H9 (cell line): ENCODE data around the gene RBX1. TPM values are rescaled to one million over a fixed set of nuclear protein-coding genes. Genes with fewer than 3 reads are reported as not detected.

Experiments used
- DNase-seq: peaks from one replicate; pipeline ENCODE4 v3.0.0-alpha.2; 2017
- H2AFZ ChIP-seq: one replicate; pipeline ENCODE4 v1.6.1; 2013; ENCODE audit warnings: mild to moderate bottlenecking, low read length, control low read depth, moderate library complexity
- H2AK5ac ChIP-seq: 2 replicates; pipeline ENCODE4 v1.6.1; 2013; ENCODE audit warnings: low read length, control low read depth, mixed read lengths; ENCODE audit not compliant: insufficient read length
- H2BK120ac ChIP-seq: one replicate; pipeline ENCODE4 v1.6.1; 2013; ENCODE audit warnings: low read depth, mild to moderate bottlenecking, low read length, control low read depth, inconsistent platforms; ENCODE audit not compliant: poor library complexity, severe bottlenecking
- H2BK12ac ChIP-seq: 2 replicates; pipeline ENCODE4 v1.6.1; 2013; ENCODE audit warnings: low read length, control low read depth, mixed read lengths, low read depth; ENCODE audit not compliant: insufficient read length
- H2BK15ac ChIP-seq: 2 replicates; pipeline ENCODE4 v1.6.1; 2013; ENCODE audit warnings: low read depth, low read length, control low read depth
- H2BK20ac ChIP-seq: one replicate; pipeline ENCODE4 v1.6.1; 2013; ENCODE audit warnings: low read depth, mild to moderate bottlenecking, low read length, control low read depth, inconsistent platforms; ENCODE audit not compliant: poor library complexity, severe bottlenecking
- H2BK5ac ChIP-seq: 2 replicates; pipeline ENCODE4 v1.6.1; 2013; ENCODE audit warnings: low read length, control low read depth, mixed read lengths; ENCODE audit not compliant: insufficient read length
- H3K14ac ChIP-seq: 2 replicates; pipeline ENCODE4 v1.6.1; 2013; ENCODE audit warnings: low read length, control low read depth; ENCODE audit not compliant: insufficient read depth
- H3K18ac ChIP-seq: 2 replicates; pipeline ENCODE4 v1.6.1; 2013; ENCODE audit warnings: low read depth, mild to moderate bottlenecking, mixed read lengths, low read length, control low read depth; ENCODE audit not compliant: insufficient read length
- H3K23ac ChIP-seq: 2 replicates; pipeline ENCODE4 v1.6.1; 2013; ENCODE audit warnings: low read length, control low read depth, mixed read lengths, low read depth; ENCODE audit not compliant: insufficient read length
- H3K23me2 ChIP-seq: 2 replicates; pipeline ENCODE4 v1.6.1; 2013; ENCODE audit warnings: low read depth, mild to moderate bottlenecking, mixed read lengths, low read length, control low read depth; ENCODE audit not compliant: insufficient read length, poor library complexity, severe bottlenecking
- H3K27ac ChIP-seq: 2 replicates; pipeline ENCODE4 v1.5.1; 2013; ENCODE audit warnings: low read length, control low read depth, mixed read lengths, low read depth; ENCODE audit not compliant: insufficient read length
- H3K27me3 ChIP-seq: 2 replicates; pipeline ENCODE4 v1.6.1; 2013; ENCODE audit warnings: low read length, control low read depth, inconsistent platforms; ENCODE audit not compliant: insufficient read depth
- H3K4ac ChIP-seq: 2 replicates; pipeline ENCODE4 v1.6.1; 2013; ENCODE audit warnings: low read depth, mild to moderate bottlenecking, control low read depth, inconsistent platforms, low read length, moderate library complexity
- H3K4me1 ChIP-seq: 2 replicates; pipeline ENCODE4 v1.6.1; 2013; ENCODE audit warnings: low read length, control low read depth, inconsistent platforms; ENCODE audit not compliant: insufficient read depth
- H3K4me2 ChIP-seq: 2 replicates; pipeline ENCODE4 v1.6.1; 2013; ENCODE audit warnings: low read length, control low read depth, mixed read lengths; ENCODE audit not compliant: insufficient read length, insufficient read depth
- H3K56ac ChIP-seq: 2 replicates; pipeline ENCODE4 v1.6.1; 2013; ENCODE audit warnings: low read depth, mild to moderate bottlenecking, mixed read lengths, low read length, control low read depth; ENCODE audit not compliant: insufficient read length
- H3K79me1 ChIP-seq: 2 replicates; pipeline ENCODE4 v1.6.1; 2013; ENCODE audit warnings: low read depth, mild to moderate bottlenecking, moderate library complexity, low read length, control low read depth, inconsistent platforms; ENCODE audit not compliant: insufficient read depth, poor library complexity, severe bottlenecking
- H3K79me2 ChIP-seq: 2 replicates; pipeline ENCODE4 v1.6.1; 2013; ENCODE audit warnings: low read length, control low read depth, inconsistent platforms; ENCODE audit not compliant: insufficient read depth
- H3K9ac ChIP-seq: 2 replicates; pipeline ENCODE4 v1.6.1; 2013; ENCODE audit warnings: low read length, control low read depth, mixed read lengths; ENCODE audit not compliant: insufficient read length; ENCODE audit errors: extremely low read depth
- H3K9me3 ChIP-seq: one replicate; pipeline ENCODE4 v1.6.1; 2013; ENCODE audit warnings: low read depth, low read length, inconsistent platforms; ENCODE audit not compliant: control insufficient read depth
- H3T11ph ChIP-seq: one replicate; pipeline ENCODE4 v1.6.1; 2013; ENCODE audit warnings: mild to moderate bottlenecking, low read length, control low read depth, inconsistent platforms
- H4K20me1 ChIP-seq: one replicate; pipeline ENCODE4 v1.6.1; 2013; ENCODE audit not compliant: control insufficient read depth, insufficient read length, insufficient read depth
- H4K5ac ChIP-seq: 2 replicates; pipeline ENCODE4 v1.6.1; 2013; ENCODE audit warnings: low read depth, mild to moderate bottlenecking, mixed read lengths, low read length, control low read depth; ENCODE audit not compliant: insufficient read length
- H4K8ac ChIP-seq: replicated peaks from 2 replicates; pipeline ENCODE4 v1.6.1; 2013; ENCODE audit warnings: low read length, control low read depth, mixed read lengths, low read depth; ENCODE audit not compliant: insufficient read length
- H4K91ac ChIP-seq: 2 replicates; pipeline ENCODE4 v1.6.1; 2013; ENCODE audit warnings: low read depth, mild to moderate bottlenecking, moderate library complexity, mixed read lengths, low read length, control low read depth; ENCODE audit not compliant: insufficient read length
- H3K27ac Mint-ChIP-seq, 3 experiments: 2 replicates in 2 of 3; 3 replicates in 1 of 3; pipeline ENCODE4 v1.8.0; 2020 to 2021; ENCODE audit warnings: mixed read lengths in 3 of 3, mild to moderate bottlenecking in 1 of 3, moderate library complexity in 1 of 3
- H3K27me3 Mint-ChIP-seq: 2 replicates; pipeline ENCODE4 v1.8.0; 2021; ENCODE audit warnings: low read depth, mild to moderate bottlenecking, moderate library complexity, mixed read lengths
- H3K36me3 Mint-ChIP-seq, 3 experiments: 2 replicates in 2 of 3; 3 replicates in 1 of 3; pipeline ENCODE4 v1.8.0; 2020 to 2021; ENCODE audit warnings: low read depth in 3 of 3, mixed read lengths in 3 of 3; ENCODE audit not compliant: insufficient read depth in 1 of 3
- H3K4me1 Mint-ChIP-seq, 2 experiments: 2 replicates each; pipeline ENCODE4 v1.8.0; 2020; ENCODE audit warnings: mixed read lengths in 2 of 2
- H3K4me3 Mint-ChIP-seq, 2 experiments: 2 replicates in 1 of 2; 3 replicates in 1 of 2; pipeline ENCODE4 v1.8.0; 2020 to 2021; ENCODE audit warnings: mild to moderate bottlenecking in 2 of 2, mixed read lengths in 2 of 2, moderate library complexity in 1 of 2
- H3K9me3 Mint-ChIP-seq, 2 experiments: 2 replicates in 1 of 2; 3 replicates in 1 of 2; pipeline ENCODE4 v1.8.0; 2020; ENCODE audit warnings: mild to moderate bottlenecking in 2 of 2, mixed read lengths in 2 of 2, moderate library complexity in 1 of 2
- CTCF ChIP-seq: fragments of 200-600 bp; sonication (generic); conservative IDR thresholded peaks from 3 replicates; pipeline ENCODE4 v1.8.0; 2021; ENCODE audit warnings: antibody characterized with exemption, mild to moderate bottlenecking
- WGBS: extraction: QIAGEN DNeasy Blood & Tissue Kit; methylation state at CpG from one replicate; pipeline ENCODE4 v1.1.7; 2013; ENCODE audit warnings: missing lambda C conversion rate, low lambda C conversion rate, mixed read lengths; ENCODE audit not compliant: insufficient read length; ENCODE audit errors: extremely low coverage; 5-methylcytosine and 5-hydroxymethylcytosine counted together
- total RNA-seq: library from RNA; stranded (reverse); gene quantifications from 2 replicates; pipeline ENCODE4 v1.2.1, GENCODE V29; 2021

RBX1 gene
- total RNA-seq, 1 experiment from 2014 or later = 85.6 TPM

- H2BK5ac ChIP-seq = no peak overlapping the region
- H3K4me3 Mint-ChIP-seq = no peak overlapping the region
- no peaks in the 10 kb centered on the region for H3K79me2 ChIP-seq
- no peak overlapping the region for H3K14ac ChIP-seq
- no peak overlapping the region for H3K4me2 ChIP-seq
- no CpG with 5 or more reads among the region's 1 CpG for WGBS
- H4K91ac ChIP-seq = no peak overlapping the region
- H3K9ac ChIP-seq = no peak overlapping the region
- H3K27me3 Mint-ChIP-seq = no peaks in the 10 kb centered on the region
- no peak overlapping the region for H4K8ac ChIP-seq
- H3K4me1 ChIP-seq = no peaks in the 10 kb centered on the region
- no peak overlapping the region for H3K27ac ChIP-seq
- H3K9me3 Mint-ChIP-seq = no peaks in the 10 kb centered on the region
- H3K4me1 Mint-ChIP-seq = no peaks in the 10 kb centered on the region; a peak in 1 of 4 replicates
- no peaks in the 10 kb centered on the region for H4K20me1 ChIP-seq
- peaks cover 3 to 19% (median 12%) of the 10 kb centered on the region in 3 experiments; a peak in 6 of 7 replicates for H3K36me3 Mint-ChIP-seq
- no peak overlapping the region for H3K56ac ChIP-seq
- no peaks in the 10 kb centered on the region for H3K27me3 ChIP-seq
- H3K23ac ChIP-seq = no peak overlapping the region
- no peak for TF ChIP-seq CTCF
- no peaks in the 10 kb centered on the region for H3K79me1 ChIP-seq
- H2BK15ac ChIP-seq = no peak overlapping the region
- no peak for DNase-seq
- H3K9me3 ChIP-seq = no peaks in the 10 kb centered on the region
- no peak overlapping the region for H3K18ac ChIP-seq
- no peak overlapping the region for H2BK12ac ChIP-seq
- no peak overlapping the region for H2AFZ ChIP-seq
- H3K4ac ChIP-seq = no peak overlapping the region
- no peak overlapping the region for H4K5ac ChIP-seq
- H2AK5ac ChIP-seq = no peak overlapping the region
- no peaks in the 10 kb centered on the region for H3K23me2 ChIP-seq
- H2BK120ac ChIP-seq = no peak overlapping the region
- H2BK20ac ChIP-seq = no peak overlapping the region
- no peak overlapping the region for H3K27ac Mint-ChIP-seq
- no peak overlapping the region for H3T11ph ChIP-seq
These were observed 24.2 kb downstream of the RBX1 start for GRCh38 chr22:40975366-40975765.
